ACHN (cell line): ENCODE measurements around the gene DMRTC1.
"Not testable (repeated sequence)": the region's sequence is repeated elsewhere in the genome, so short reads cannot be mapped to it uniquely, and the experiment has no call there.

Experiments
- DNase-seq: peaks from one replicate; pipeline ENCODE4 v3.0.0-alpha.2; 2015
- in situ Hi-C: cut with HindIII; loops from 2 replicates; pipeline ENCODE4 v1.10.0; 2017; ENCODE audit warnings: low sequenced_read_pairs, low pct_ligation_motif_present, low pct_unique_long_range_greater_than_20kb

Gene DMRTC1

GRCh38 chrX:72943819-72944169 is at the start of gene DMRTC1:
DMRTC1 (minus strand) TSS chrX:72943837; CDS start chrX:72875694, 68,143 bp downstream.
- DNase-seq, in situ Hi-C loops: not testable (repeated sequence)

GRCh38 chrX:72980894-72981469 is 37.3 kb upstream of the DMRTC1 start:
- DNase-seq, in situ Hi-C loops: not testable (repeated sequence)

DNA sequence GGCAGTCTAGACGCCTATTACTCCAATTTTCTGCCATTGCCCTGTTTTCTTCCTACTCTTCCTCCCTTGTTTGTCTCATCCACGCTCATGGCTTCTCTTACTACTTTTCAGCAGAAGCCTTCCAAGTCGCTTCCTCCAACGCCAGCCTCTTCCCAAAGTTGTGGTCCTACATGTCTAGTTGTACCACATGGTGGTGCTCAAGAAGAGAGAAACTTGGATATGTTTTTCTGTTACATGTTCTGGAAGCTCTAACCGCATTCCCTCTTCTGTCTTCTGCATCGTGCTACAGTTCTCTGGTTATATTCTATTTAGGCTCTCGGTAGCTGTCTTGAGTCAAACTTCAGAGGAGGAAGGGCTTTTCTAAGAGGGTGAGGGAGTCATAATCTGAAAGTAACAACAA is 31.2 kb upstream of the DMRTC1 start:
- in situ Hi-C loops, DNase-seq: not testable (repeated sequence)

DNA sequence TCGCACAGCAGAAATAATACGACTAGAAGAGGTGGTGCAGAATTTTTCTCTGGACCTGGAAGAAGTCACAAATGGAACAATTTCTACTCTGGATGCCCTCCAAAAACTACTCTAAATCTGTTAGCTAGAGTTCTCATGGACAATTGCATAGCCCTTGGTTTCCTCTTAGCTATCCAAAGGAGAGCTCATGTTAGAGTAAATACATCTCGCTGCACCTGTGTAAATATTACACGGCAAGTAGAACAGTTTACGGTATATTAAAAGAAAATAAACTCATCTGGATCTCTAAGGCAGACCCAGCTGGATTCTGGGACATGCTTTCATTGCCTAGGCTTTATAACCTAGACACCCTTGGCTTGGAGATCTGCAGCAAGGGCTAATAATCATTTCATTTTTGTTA is 28.2 kb upstream of the DMRTC1 start:
- in situ Hi-C loops, result not testable (repeated sequence)

DNA sequence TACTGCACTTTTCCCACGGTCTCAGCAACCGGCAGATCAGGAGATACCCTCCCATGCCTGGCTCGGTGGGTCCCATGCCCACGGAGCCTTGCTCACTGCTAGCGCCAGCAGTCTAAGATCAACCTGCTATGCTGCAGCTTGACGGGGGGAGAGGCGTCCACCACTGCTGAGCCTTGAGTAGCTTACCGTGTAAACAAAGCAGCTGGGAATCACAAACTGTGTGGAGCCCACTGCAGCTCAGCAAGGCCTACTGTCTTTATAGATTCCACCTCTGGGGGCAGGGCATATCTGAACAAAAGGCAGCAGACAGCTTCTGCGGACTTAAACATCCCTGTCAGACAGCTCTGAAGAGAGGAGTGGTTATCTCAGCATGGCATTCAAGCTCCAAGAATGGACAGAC is 16.3 kb upstream of the DMRTC1 start:
- in situ Hi-C loops, result not testable (repeated sequence)

More for the DNA sequence above, 28.2 kb upstream of the DMRTC1 start:
- DNase-seq, result not testable (repeated sequence)

GRCh38 chrX:72943035-72943818 is 410 bp downstream of the DMRTC1 start:
- DNase-seq, in situ Hi-C loops: not testable (repeated sequence)

More for the DNA sequence above, 16.3 kb upstream of the DMRTC1 start:
- not testable (repeated sequence) for DNase-seq

DNA sequence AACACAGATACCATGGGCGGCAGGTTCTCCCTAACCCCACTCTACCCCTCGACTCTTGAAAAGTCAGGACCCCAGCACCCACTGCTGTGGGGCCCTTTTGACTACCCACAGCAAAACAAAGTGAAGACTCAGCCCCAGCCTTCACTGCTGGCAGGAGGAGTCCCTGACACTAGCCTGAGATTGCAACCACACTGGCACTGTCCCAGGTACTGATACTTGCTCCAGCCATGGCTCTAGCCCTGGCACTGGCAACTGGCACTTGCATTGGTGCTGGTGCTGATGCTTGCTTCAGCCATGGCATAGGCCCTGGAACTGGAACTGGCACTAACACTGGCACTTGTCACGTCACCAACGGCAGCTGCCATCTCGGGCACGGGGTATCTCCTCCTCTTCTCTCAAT is 1.4 kb downstream of the DMRTC1 start:
- DNase-seq, in situ Hi-C loops: not testable (repeated sequence)

DNA sequence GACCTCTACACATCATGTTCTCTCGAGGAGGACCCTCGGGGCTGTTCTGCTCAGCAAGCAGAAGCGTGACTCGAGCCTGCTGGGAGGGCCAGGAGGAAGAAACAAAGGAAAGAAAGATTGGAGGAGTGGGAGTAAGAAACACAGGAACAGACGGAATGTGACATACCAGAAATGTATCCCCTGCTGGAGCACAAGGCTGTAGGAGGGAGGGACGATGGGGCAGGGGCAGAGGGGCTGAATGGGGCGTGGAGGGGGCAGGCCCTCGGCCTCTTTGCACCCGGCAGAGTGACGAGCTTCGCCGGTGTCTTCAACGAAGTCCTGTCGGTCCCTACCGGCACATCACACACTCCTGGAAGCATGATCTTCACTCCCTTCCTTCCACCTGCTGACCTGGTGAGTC is 5.7 kb downstream of the DMRTC1 start, which contains the start of gene FAM236A:
TSS of gene FAM236A (plus strand) at position 301 of the 400 bp plus-strand sequence. CDS start at position 358, 57 bp downstream.
- DNase-seq, in situ Hi-C loops: not testable (repeated sequence)

DNA sequence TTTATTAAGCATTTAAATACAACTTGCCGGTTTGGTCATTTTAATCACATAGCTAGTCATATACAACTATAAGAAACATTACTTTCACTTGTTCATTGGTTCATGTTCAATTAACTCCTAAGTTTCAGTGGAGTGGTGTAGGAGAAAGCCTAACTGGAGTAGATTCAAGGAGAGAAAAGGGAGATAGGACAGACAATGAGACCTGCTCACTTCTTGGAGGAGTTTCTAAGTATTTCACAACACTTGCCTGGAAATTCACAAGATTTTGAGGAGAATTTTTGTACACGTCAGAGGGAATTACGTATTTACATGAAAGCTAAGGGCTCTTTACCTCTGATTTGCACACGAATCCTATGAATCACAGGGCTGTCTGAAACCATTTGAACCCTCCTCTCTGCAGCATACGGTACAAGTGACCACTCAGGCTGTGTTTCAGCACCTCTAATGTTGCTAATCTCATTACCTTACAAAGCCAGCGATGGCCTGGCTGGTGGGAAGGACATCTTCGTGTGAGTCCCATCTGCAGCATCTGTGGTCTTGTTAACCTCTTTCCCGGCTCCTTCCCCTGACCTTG is 6.7 kb downstream of the DMRTC1 start:
- in situ Hi-C loops, DNase-seq: not testable (repeated sequence)

GRCh38 chrX:72936455-72936854 is 7.2 kb downstream of the DMRTC1 start:
- in situ Hi-C loops, result not testable (repeated sequence)

GRCh38 chrX:72932283-72932682 is 11.4 kb downstream of the DMRTC1 start:
- in situ Hi-C loops, DNase-seq: not testable (repeated sequence)

More at GRCh38 chrX:72936455-72936854, 7.2 kb downstream of the DMRTC1 start:
- not testable (repeated sequence) for DNase-seq

DNA sequence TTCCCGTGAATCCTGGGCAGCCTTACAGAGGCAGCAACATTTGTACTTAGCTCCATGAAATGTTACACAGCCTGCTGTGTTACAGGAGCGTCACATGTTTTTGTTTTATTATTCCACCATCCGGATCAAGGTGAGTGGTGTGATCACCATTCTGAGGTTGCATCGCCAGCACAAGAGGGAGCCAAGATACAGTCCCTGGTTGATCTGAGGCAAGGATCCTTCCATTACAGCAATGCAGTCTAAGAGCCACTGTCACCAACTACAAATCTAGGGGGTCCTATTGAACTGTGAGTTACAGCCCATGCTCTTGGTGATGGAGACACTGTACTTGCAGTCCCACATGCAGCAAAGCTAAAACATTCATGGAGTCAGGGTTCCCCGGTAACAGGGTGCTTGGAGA is 27.5 kb downstream of the DMRTC1 start:
- DNase-seq, in situ Hi-C loops: not testable (repeated sequence)

GRCh38 chrX:72912315-72912714 is 31.3 kb downstream of the DMRTC1 start, which contains the start of gene FAM236C:
FAM236C (plus strand) TSS chrX:72912615; CDS start chrX:72912715, 100 bp downstream.
- in situ Hi-C loops, DNase-seq: not testable (repeated sequence)

- in situ Hi-C loops, DNase-seq: not testable (repeated sequence)
Observed at GRCh38 chrX:72889740-72890139, 53.9 kb downstream of the DMRTC1 start.

DNA sequence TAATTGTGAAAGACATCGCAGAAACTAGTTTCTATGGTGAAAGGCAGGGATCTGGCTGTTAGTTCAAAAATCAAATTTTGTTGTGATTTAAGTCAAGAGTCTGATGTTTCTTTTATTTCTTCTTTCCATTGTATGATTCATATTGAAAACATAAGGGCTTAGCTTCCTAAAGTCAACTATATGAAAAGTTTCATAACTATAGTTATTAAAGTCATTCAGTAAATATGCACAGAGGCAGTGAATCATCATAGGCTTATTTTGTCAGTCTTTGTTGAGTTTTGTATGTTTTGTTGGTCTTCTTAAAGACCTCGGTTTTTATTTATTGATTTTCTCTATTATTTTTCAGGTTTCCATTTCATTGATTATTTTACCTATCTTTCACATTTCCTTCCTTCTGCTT is 60.7 kb downstream of the DMRTC1 start:
- DNase-seq, in situ Hi-C loops: not testable (repeated sequence)

GRCh38 chrX:72837532-72837931 is 106.1 kb downstream of the DMRTC1 start:
- in situ Hi-C loops, DNase-seq: not testable (repeated sequence)

DNA sequence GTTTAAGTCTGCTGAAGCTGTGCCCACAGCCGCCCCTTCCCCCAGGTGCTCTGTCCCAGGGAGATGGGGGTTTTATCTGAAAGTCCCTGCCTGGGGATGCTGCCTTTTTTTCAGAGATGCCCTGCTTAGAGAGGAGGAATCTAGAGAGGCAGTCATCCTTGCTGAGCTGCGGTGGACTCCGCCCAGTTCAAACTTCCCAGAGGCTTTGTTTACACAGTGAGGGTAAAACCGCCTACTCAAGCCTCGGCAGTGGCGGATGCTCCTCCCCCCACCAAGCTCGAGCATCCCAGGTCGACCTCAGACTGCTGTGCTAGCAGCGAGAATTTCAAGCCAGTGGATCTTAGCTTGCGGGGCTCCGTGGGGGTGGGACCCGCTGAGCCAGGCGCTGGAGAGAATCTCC is 112.9 kb downstream of the DMRTC1 start:
- in situ Hi-C loops, result not testable (repeated sequence)

More for the DNA sequence above, 112.9 kb downstream of the DMRTC1 start:
- not testable (repeated sequence) for DNase-seq
